Stimulated activated CD4-positive, alpha-beta T cell treated with anti-CD3 and anti-CD28 coated beads, Interleukin-12 subunit alpha, Interleukin-12 subunit beta, amount 100 ng/mL, for 4 hours (primary cell): Measurements from ENCODE around the gene WNT7A.
"Not testable (repeated sequence)": the region's sequence is repeated elsewhere in the genome, so short reads cannot be mapped to it uniquely, and the experiment has no call there.

Experiments used
- DNase-seq: peaks from one replicate; pipeline ENCODE4 v3.0.0-alpha.2; 2020

Gene WNT7A

DNA sequence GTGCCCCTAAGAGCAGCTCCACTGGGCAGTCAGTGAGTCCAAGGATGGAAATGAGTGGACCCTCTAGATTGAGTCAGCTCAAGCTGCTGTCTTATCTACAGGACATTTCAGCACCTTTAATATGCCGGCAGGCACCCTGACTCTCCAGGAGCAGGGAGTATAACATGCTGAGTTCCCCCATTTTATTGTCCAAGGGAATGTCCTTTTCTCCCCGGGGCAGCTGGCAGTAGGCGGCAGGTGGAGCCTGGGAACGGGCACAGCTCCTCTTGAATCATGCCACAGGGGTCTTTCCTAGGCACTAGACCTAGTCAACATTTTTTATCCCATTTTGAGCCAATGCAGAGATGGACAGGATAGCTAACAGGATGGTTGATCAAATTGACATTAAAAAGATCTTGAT is 14.8 kb downstream of the WNT7A start:
- no peak for DNase-seq

DNA sequence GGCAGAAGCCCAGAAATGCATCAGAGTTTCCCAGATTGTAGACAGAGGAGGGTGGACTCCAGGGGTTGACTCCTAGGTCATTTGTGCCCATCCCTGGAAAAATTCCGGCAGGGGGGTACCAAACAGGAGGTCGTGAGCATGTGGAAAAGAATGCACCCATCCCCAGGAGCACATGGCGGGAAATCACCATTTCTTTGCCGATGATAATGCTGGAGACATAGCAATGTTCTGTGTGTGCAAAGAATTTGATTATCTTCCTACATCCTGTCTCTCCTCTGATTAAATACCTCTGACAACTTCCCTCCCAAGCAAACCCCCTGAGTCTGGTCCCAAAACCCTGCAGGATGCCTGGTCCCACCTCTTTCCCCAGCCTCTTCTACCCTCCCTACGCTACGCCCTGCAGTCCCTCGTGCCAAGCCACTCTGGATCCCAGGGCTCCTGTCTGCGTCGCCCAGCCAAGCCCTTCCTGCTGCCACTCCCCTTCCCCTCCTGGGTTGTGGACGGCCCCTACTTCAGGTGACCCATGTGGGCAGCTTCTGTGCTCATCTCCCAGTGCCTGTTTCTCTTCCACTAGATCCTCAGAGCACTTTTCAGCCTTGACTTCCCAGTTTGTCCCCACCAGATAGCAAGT is 15.8 kb downstream of the WNT7A start:
- no peak for DNase-seq

DNA sequence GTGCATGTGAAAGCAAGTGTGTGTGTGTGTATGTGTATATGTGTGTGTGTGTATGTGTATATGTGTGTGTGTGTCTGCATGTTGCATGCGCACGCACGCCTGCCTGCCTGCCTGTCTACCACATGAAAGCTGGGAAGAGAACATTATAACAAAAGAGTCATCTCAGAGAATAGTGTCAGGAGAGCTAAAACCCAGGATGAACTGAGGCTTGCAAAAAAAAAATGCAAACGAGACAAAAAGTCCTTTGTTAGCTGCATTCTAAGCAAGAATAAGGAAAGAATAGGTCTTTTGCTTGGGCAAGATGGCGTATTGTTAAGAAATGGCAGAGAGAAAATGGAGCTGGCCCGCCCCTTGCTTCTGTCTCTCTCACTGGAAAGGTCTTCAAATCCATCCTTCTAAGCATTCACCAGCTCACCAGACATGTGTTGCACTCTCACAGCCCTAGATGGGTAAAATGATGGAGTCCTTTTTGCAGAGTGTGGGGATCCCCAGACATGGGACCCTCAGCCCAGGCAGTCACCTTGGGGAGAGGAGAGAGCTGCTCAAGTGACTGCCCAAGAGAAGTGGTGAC is 16.4 kb downstream of the WNT7A start:
- DNase-seq: no peak

DNA sequence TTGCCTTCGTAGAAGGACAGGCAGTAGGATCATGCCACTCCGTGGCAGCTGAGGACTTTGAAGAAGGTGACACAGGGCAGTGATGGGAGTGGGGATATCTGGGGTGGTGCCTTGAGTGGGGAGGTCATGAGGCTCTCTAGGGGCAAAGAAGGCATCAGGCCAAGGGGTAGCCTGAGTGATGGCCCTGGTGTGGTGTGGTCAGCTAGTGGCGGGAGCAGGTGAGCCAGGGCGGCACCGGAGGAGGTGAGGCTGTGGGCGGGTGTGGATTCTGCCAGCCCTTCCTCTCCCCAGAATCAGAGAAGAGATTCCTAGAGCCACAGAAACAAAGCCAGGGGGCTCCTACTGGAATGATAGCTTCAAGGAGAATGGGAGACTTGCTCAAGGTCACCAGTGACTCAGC is 18.4 kb downstream of the WNT7A start:
- no peak for DNase-seq

DNA sequence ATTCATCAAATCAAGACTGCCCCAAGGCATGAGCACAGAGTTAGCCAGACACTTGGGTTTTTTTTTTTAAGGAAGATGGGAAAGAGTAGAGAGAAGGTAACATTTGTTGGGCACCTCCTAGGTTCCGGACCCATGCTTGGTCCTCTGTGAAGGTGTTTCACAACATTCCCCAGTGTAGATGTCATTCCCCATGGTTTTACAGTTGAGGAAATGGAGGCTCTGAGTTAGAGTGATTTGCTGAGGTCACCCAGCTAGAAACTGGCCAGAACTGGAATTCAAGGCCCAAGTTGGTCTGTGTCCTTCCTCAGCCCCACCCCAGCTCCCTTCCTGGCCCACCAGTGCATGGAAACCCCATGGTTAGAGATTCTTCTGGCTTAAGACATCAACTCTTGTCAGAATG is 19.9 kb downstream of the WNT7A start:
- no peak for DNase-seq

DNA sequence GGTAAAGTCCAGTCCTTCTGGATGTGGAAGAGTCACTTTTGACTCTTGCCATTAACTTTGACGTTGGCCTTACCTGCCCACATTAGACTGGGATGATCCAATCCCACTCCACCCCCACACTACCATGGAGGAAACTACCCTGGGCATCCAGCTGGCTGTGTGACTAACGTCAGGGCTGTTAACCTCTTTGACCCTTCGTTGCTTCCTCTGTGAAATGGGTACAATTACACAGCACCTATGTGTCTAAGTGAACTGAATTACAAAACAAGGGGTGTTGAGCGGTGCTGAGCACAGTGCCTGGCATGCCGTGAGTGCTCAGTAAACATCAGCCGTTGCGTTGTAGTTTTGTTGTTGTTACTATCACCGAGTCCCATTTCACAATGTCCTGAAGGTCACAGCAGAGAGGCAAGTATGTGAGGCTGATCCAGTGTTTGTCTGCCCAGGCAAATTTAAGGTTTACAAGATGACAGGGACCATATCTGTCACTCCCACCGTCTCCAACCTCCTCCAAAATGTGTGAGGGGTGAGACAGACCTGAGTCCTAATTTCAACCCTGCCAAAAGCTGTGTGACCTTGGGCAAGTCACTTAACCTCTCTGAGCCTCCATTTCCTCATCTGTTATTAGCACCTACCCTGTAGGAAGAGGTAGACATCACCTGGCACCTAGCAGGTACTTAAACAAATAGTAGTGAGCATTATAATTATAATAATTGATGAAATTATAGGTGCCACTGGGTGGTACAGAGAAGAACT is 20.9 kb downstream of the WNT7A start:
- DNase-seq: no peak

DNA sequence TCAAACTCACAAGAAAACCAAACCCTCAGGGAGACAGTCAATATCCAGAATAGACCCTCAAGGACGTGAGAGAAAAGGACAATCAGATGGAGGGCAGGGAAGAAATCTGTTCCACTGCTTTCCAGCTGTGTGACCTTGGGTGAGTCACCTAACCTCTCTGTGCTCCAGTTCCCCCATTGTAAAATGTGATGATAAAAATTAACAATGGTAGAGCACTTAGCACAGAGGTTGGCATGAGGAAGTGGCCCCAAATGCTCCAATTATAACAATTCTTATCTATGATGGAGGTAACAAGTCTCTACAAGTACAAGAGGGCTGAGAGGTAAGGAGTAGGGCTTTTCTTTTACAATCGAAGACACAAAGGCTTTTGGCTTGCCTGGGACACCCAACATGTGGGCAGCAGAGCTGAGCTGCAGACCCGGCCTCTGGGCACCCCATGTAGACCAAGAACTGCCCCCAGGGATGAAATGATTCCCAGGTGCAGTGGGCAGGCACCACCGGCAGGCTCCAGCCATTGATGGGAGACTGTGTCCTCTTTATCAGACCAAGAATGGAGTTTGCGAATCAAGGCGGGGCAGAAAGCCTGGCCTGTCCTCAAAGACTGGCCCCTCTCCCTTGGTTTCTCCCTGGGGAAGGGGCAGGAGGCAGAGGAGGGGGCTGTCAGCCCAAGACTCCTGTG is 22.0 kb downstream of the WNT7A start:
- DNase-seq: no peak

DNA sequence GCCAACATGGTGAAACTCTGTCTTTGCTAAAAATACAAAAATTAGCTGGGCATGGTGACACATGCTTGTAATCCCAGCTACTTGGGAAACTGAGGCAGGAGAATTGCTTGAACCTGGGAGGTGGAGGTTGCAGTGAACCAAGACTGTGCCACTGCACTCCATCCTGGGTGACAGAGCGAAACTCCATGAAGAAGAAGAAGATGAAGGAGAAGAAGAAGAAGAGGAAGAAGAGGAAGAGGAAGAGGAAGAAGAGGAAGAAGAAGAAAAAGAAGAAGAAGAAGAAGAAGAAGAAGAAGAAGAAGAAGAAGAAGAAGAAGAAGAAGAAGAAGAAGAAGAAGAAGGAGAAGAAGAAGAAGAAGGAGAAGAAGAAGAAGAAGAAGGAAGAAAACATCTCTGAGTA is 23.2 kb downstream of the WNT7A start:
- not testable (repeated sequence) for DNase-seq

DNA sequence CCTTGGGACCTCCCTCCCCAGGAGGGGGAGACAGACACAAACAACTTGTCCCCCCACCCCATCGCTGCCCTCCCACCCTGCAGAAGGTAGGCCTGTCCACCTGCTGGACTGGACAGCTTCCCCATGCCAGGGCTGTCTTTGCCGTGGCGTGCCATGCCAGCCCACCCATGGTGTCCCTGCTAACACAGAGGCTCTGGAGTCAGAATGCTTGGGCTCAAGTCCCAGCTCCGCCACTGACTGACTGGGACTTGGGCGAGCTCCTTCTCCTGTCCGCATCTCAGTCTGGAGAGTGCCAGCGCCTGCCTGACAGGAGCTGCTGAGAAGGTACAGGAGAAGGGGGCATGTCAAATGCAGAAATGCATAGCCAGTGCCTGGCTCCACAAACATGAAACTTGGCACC is 23.9 kb downstream of the WNT7A start:
- DNase-seq: no peak

DNA sequence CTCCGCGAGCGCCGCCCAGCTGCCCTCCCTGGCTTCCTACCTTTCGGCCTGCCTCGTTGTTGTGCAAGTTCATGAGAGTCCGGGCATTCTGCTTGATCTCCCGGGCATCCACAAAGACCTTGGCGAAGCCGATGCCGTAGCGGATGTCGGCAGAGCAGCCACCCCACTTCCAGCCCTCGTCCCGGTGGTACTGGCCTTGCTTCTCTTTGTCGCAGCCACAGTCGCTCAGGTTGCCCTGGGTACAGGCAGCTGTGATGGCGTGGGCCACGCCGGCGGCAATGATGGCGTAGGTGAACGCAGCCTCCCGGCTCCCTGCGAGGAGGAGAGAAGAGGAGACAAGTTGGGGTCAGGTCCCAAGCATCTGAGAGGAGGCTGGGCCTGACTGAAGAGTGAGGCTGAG is 25.4 kb downstream of the WNT7A start:
- DNase-seq: no peak

DNA sequence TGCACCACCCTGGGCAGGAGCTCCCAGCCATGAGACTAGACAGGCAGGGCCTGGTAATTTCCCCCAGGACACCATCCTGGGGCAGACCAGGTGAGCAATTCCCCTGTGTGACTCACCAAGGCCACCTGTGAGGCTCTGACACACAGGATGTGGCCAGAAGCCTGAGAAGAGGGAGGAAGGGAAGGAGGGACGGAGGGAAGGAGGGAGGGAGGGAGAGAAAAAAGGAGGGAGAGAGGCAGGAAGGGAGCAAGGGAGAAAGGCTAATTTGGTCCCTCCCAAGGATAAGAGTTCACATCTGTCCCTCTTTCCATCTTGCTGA is 25.9 kb downstream of the WNT7A start:
- DNase-seq: no peak

DNA sequence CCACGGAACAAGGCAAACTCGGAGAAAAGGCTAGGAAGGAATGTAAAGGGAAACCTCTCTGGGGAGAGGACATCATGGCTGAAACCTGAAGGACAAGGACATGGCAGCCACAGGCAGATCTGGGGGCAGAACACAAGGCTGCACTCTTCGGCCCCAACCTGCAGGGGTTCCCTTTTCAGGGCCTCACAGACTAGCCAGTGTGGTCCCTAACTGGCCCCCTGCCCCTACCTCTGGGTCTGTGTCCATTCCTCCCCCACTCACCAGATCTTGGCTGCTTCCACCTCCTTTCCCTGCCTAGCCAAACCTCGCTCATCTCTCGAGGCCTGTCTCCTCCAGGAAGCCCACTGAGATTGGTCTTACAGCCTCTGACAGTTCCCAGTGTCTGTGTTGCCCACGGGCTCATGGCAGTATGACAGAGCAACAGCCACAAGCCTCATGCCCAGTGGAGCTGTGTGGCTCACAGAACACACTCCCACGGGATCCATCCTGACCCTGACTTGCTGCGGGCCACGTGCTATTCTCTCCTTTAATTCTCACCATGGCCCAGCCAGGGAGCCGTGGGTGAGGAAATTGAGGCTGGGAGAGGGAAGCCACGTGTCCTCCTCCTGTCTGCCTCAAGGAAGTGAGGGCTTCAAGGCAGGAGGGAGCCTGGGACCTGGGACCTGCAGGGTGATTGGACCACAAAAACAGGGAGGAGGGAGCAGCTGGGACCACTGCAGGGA is 26.5 kb downstream of the WNT7A start:
- DNase-seq: no peak

DNA sequence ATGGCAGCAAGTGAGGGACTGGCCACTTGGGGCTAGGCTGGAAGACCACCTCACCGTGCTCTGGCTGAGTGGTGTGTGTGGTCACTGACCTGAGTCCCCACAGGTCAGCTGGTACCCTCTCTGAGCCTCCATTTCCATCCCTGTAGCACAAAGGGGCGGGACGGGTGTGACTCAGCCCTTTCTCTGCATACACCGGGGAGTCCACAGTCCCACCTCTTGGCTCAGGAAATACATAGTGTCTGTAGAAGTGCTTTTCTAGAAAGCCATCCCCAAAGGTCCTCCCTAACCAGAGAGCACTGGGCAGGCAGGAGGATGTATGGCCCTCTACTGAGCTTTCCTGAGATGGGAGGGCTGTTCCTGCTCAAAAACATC is 27.2 kb downstream of the WNT7A start:
- no peak for DNase-seq

DNA sequence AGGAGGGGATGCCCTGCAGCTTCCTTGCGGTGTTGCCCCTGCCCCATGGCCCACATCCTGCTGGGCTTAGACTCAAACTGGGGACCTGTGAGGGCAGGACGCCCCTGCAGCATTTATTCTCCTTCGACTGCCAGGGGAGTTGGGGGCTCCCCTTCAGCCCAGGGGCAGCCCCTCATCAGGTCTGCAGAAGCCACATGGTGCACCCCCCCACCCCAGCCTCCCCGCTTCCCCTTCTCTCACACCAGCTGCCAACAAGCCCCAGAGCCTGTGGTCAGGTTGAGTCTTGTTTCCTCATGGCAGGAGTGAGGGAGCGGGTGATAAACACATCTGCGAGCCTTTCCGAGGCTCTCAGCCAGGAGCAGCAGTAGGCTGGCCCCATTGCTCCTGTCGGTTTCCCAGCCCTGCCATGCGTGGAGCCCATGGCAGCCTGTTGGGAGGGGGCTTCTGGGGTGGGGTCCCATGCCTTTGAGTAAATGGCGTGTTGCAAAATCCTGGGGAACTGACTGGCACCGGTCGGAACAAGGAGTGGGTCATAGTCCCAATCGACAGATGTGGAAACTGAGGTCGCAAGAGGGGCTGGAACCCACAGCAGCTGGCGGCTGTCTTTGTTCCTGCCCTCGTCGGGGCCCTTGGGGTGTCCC is 27.8 kb downstream of the WNT7A start:
- DNase-seq: no peak

DNA sequence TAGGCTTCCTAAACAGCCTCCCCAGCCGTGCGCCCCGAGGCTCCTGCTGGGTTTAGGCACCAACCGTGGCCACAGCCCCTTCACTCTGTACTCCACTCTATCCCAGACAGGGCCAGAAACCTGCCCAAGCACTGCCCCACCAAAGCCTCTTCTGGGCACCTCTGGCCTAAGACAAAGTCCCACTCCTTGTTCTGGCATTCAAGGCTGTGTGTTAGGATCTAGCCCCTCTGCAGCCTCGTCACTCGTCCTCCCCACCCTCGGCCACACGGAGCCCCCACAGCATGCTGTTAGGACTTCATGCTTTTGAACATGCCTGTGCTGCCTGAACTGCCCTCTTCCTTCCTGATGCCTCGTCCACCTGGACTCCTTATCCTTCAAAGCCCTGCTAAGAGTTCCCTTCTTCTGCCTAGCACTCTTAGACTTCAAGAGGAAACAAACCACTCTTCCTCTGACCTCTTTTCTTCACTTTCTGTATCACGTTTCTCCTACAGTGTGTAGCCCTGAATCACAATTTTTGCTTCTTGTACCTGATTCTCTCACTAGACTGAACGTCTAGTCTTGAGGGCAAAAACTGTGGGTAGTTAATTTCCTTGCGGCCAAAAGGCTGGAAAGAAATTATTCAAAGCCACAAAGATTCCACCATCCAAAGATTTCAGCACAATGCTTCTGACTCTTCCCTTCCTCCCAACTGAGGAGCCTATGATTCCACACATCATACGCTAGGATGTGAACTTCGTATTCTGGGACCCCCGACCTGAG is 28.6 kb downstream of the WNT7A start:
- no peak for DNase-seq

DNA sequence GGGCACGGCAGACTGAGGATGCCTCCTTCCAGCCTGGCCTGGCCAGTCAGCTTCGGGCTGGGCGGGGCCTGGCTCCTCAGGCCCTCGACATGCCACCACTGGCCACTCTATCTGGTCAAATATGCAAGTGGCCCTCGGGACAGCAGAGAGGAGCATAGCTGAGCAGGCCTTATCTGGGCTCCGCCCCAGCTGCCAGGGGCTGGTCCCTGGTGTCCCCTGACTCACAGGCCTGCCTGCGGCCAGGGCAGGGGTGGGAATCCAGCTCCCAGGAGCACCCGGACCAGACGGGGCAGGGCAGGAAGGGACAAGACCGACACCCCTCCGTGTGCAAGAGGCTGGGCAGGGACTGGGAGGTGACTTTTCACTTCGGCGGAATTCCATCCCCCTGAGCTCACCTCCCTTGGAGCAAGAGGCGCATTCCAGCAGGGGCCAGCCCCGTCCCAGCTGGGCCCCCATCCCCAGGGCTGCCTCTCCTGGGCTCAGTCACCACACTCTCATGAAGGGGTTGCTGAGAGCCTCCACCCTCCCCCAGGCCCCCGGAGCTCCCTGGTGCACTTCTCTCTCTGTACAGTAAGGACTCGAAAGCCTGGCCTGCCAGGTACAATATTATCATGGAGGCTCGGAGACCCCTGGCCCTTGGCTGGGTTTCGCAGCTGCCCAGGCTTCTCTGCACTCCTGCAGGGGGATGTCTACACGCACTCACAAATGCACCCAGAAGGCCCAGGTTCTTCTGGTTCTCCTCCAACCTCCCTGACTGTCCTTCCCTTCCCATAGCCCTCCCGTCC is 29.5 kb downstream of the WNT7A start:
- no peak for DNase-seq

DNA sequence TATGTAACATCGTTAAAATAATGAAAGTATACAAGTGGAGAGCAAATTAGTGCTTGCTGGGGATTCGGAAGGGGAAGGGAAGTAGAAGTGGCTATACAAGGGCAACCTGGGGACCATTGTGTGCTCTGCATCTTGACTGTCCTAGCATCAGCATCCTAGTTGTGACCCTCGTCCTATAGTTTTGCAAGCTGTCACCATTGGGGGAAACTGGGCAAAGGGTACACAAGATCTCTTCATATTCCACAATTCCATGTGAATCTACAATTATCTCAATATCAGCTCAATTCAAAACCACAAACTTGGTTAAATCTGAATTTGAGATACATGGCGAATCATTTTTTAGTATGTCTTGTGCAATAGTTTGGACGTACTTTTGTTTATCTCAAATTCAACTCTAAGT is 30.9 kb downstream of the WNT7A start:
- no peak for DNase-seq

DNA sequence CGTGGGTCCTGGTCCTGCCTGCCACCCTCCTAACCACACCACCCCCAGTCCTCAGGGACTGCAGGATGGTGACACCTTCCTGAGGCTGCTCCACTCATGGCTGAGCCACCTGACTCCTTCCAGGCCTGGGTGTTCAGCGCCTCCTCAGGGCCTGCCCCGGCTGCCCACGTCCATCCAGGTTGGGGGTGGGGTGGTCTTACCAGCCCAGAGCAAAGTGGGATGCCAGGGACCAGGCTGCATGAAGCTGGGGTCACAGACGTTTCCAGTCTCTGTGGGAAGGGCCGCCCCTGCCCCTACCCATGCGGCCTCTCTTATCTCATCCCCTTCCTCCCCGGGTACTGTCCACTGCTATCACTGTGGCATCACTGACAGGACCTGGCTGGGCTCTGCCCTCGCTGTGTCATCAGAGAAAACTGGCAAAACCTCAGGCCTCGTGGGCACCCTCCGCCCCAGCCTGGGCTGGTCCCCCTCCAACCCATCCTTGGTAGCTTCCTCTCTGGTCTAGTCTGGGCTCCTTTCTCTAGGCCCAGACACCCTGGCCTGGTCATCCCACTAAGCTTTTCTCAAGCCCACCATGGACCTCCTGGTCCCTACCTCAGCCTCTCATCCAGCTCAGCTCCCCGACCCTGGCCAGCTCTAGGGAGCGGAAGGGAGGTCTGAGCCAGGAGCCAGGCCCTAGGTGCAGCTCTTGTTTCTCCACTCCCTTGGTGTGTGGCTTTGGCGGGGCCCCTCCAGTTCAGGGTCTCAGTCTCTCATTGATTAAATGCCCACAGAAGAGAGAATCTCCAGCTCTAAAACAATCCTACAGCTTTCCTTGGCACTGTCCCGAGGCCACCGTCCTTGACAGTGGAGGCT is 32.9 kb downstream of the WNT7A start:
- no peak for DNase-seq

DNA sequence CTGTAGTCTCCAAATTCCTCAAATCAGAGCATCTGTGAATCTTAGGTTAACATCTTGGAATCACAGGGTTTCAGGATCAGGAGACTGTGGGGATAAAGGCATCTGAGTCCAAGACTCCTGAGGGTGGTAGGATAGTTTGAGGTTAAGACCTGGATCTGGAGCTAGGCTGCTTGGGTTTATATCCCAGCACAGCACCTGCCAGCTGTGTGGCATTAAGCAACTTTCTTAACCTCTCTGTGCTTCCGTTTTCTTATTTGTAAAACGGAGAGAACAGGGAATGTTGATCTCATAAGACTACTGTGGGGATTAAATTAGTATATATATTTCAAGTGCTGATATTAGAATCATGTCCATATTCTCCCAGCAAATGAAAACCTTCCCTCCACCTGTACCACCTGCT is 33.6 kb downstream of the WNT7A start:
- DNase-seq: no peak

DNA sequence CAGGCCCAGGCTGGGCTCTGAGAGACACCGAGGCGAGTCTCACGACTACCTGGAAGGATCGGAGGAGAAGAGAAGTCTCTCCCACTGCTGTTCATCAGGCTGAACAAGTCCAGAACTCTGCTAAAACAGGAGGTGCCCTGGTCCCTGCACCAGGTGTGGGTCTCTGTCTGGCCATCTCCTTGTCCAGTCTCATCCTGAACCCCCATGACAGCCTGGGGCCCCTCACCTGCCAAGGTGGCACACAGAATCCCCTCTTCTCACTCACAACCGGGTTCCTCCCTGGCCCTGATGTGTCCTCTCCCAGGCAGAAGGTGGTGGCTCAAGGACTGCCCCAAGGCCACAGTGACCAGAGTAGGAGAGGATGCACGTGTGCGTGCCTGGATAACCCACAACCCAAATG is 34.1 kb downstream of the WNT7A start:
- no peak for DNase-seq
